SU-DHL-6 (cell line): ENCODE data around the gene SLC1A3.

ENCODE experiments used
- H2AFZ ChIP-seq: fragments of 200-600 bp; sonication (generic); 2 replicates; pipeline ENCODE4 v1.6.1; 2014; ENCODE audit warnings: low read depth, mild to moderate bottlenecking, moderate library complexity, mixed read lengths, antibody characterized with exemption, low read length; ENCODE audit not compliant: severe bottlenecking
- H3F3A ChIP-seq: fragments of 200-600 bp; shearing (Covaris generic); 2 replicates; pipeline ENCODE4 v1.6.0; 2016; ENCODE audit warnings: antibody characterized with exemption, mild to moderate bottlenecking; ENCODE audit not compliant: insufficient read depth
- H3K27ac ChIP-seq: fragments of 200-600 bp; sonication (generic); 2 replicates; pipeline ENCODE4 v1.5.1; 2016; ENCODE audit warnings: low read depth, mild to moderate bottlenecking, low read length, moderate library complexity, mixed read lengths
- H3K27me3 ChIP-seq: fragments of 200-600 bp; sonication (generic), shearing (Covaris generic); 2 replicates; pipeline ENCODE4 v1.6.0; 2014; ENCODE audit warnings: mild to moderate bottlenecking, low read length
- H3K36me3 ChIP-seq: fragments of 200-600 bp; sonication (generic); 2 replicates; pipeline ENCODE4 v1.6.1; 2014; ENCODE audit warnings: mild to moderate bottlenecking, low read length, mixed read lengths
- H3K4me2 ChIP-seq: fragments of 300-600, 200-600 bp; shearing (Covaris generic), sonication (generic); 2 replicates; pipeline ENCODE4 v1.6.0; 2014; ENCODE audit warnings: low read length, low read depth, mild to moderate bottlenecking; ENCODE audit not compliant: poor library complexity, severe bottlenecking
- H3K4me3 ChIP-seq: fragments of 200-600 bp; sonication (generic); 2 replicates; pipeline ENCODE4 v1.5.1; 2014; ENCODE audit warnings: antibody characterized with exemption, low read length, mild to moderate bottlenecking, mixed read lengths; ENCODE audit not compliant: insufficient read depth, poor library complexity, severe bottlenecking
- H3K79me2 ChIP-seq: fragments of 200-600 bp; sonication (generic); 2 replicates; pipeline ENCODE4 v1.6.1; 2014; ENCODE audit warnings: mild to moderate bottlenecking, low read length, moderate library complexity; ENCODE audit not compliant: insufficient read depth
- H3K9ac ChIP-seq: fragments of 200-600 bp; sonication (generic); 2 replicates; pipeline ENCODE4 v1.7.0; 2014; ENCODE audit warnings: mild to moderate bottlenecking, low read length
- H3K9me2 ChIP-seq: fragments of 200-600 bp; sonication (generic); replicated peaks from 2 replicates; pipeline ENCODE4 v1.6.1; 2014; ENCODE audit warnings: low read length; ENCODE audit not compliant: insufficient read depth
- H3K9me3 ChIP-seq: fragments of 200-600 bp; sonication (generic); 2 replicates; pipeline ENCODE4 v1.6.1; 2014; ENCODE audit warnings: low read length, mixed read lengths; ENCODE audit not compliant: insufficient read depth
- H4K20me1 ChIP-seq: fragments of 200-600 bp; sonication (generic); 2 replicates; pipeline ENCODE4 v1.6.1; 2014; ENCODE audit warnings: low read depth, mild to moderate bottlenecking, antibody characterized with exemption, low read length, moderate library complexity, mixed read lengths
- EZH2phosphoT487 ChIP-seq: fragments of 200-600 bp; sonication (generic), shearing (Covaris generic); conservative IDR thresholded peaks from 2 replicates; pipeline ENCODE4 v1.6.1; 2018; ENCODE audit warnings: mild to moderate bottlenecking, antibody characterized with exemption, low read length, moderate library complexity, mixed read lengths
- TF ChIP-seq, protein P1 (sequence below): fragments of 200-600 bp; sonication (generic); IDR thresholded peaks from one replicate; pipeline ENCODE4 v1.5.1; 2017; ENCODE audit warnings: antibody characterized with exemption, mild to moderate bottlenecking, low read length, moderate library complexity; ENCODE audit not compliant: insufficient read depth, poor library complexity, severe bottlenecking

SLC1A3 gene

DNA sequence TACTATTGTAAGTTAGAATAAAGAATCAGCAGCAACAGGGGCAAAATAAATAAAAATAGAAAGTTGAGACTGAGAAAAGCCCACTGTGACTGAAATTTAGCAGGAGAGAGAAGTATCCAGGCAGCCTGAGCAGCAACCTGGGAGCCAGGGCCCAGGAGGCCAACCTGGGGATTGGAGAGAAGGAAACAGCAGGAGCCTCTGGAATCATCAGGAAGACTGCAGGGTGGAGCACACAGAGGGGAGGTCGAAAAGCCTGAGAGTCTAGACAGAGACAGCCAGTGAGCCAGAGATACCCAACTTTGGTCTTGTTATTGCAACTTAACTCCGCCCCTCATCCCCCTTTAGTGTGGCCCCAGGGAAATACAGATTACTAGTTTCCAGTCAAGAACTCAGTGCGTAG, 98.6 kb downstream of the SLC1A3 start:
- H3K4me2 ChIP-seq: no peak overlapping the region
- peaks cover 4% of the 10 kb centered on the region; the same call in 1 of the 2 replicates for H3K36me3 ChIP-seq
- no peak overlapping the region for H3K9ac ChIP-seq
- 0 out of 2 replicates have a peak, but pooled peaks cover 3% of the 10 kb centered on the region for H3F3A ChIP-seq
- H3K9me2 ChIP-seq: no peaks in the 10 kb centered on the region
- no peaks in the 10 kb centered on the region for H3K79me2 ChIP-seq
- no peak overlapping the region for H3K27ac ChIP-seq
- no peaks in the 10 kb centered on the region for H3K9me3 ChIP-seq
- no peaks in the 10 kb centered on the region for H4K20me1 ChIP-seq
- TF ChIP-seq EZH2phosphoT487: no peak
- TF ChIP-seq, protein P1, sequence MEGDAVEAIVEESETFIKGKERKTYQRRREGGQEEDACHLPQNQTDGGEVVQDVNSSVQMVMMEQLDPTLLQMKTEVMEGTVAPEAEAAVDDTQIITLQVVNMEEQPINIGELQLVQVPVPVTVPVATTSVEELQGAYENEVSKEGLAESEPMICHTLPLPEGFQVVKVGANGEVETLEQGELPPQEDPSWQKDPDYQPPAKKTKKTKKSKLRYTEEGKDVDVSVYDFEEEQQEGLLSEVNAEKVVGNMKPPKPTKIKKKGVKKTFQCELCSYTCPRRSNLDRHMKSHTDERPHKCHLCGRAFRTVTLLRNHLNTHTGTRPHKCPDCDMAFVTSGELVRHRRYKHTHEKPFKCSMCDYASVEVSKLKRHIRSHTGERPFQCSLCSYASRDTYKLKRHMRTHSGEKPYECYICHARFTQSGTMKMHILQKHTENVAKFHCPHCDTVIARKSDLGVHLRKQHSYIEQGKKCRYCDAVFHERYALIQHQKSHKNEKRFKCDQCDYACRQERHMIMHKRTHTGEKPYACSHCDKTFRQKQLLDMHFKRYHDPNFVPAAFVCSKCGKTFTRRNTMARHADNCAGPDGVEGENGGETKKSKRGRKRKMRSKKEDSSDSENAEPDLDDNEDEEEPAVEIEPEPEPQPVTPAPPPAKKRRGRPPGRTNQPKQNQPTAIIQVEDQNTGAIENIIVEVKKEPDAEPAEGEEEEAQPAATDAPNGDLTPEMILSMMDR: no peak
- no peak overlapping the region for H3K4me3 ChIP-seq
- H3K27me3 ChIP-seq: no peaks in the 10 kb centered on the region
- H2AFZ ChIP-seq: no peak overlapping the region

DNA sequence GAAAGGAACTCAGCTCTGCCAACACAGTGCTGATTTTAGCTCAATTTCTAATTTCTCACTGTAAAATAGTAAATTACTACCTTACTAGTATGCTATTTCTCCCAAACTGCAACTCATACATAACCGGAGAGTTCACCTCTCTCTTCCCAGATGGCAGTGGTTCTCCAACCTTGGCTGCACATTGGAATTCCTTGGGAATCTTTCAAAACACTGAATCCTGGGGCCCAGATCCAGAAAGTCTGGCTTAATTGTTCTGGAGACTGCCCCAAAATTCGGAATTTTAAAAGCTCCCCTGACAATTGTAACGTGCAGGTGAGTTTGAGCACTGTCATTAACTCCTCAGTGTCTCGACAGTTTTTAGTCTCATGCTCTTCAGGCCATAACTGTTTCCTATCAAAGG, 100.3 kb downstream of the SLC1A3 start:
- no peaks in the 10 kb centered on the region for H3K9me3 ChIP-seq

DNA sequence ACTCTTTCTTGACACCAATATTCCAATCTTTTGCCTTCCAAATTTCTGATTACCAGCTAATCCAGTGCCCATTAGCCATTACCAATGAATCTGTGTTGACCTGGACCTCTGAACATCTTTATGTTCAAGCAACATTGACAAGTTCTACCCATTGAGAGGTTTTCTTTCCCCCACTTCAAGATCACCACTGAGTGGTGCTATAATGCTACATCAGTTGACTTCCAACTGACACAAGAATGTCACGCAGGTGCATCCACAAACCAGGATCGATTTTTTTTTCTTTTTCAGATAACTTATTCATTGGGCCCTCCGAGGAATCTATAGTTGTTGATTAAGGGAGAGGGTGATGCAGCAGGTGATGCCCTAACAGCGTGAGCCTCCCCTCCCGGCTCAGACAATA, 102.6 kb downstream of the SLC1A3 start:
- H3K4me2 ChIP-seq: no peak overlapping the region
- H3K36me3 ChIP-seq: peaks cover 4% of the 10 kb centered on the region; the same call in 1 of the 2 replicates

More for the DNA sequence above, 100.3 kb downstream of the SLC1A3 start:
- H4K20me1 ChIP-seq: no peaks in the 10 kb centered on the region
- H3K4me2 ChIP-seq: no peak overlapping the region
- no peak overlapping the region for H2AFZ ChIP-seq
- no peaks in the 10 kb centered on the region for H3K79me2 ChIP-seq
- no peaks in the 10 kb centered on the region for H3F3A ChIP-seq
- H3K9me2 ChIP-seq: no peaks in the 10 kb centered on the region
- H3K27ac ChIP-seq: no peak overlapping the region
- H3K36me3 ChIP-seq: peaks cover 4% of the 10 kb centered on the region; the same call in 1 of the 2 replicates
- no peaks in the 10 kb centered on the region for H3K27me3 ChIP-seq
- no peak overlapping the region for H3K4me3 ChIP-seq
- TF ChIP-seq, protein P1: no peak
- no peak for TF ChIP-seq EZH2phosphoT487
- H3K9ac ChIP-seq: no peak overlapping the region

More for the DNA sequence above, 102.6 kb downstream of the SLC1A3 start:
- no peak for TF ChIP-seq EZH2phosphoT487
- TF ChIP-seq, protein P1: no peak
- Histone ChIP-seq H3K27me3 (no peaks in the 10 kb centered on the region), H4K20me1 (no peaks in the 10 kb centered on the region), H3K9ac (no peak overlapping the region), H3F3A (no peaks in the 10 kb centered on the region), H2AFZ (no peak overlapping the region), H3K79me2 (peaks cover 4% of the 10 kb centered on the region), H3K4me3 (no peak overlapping the region), H3K27ac (no peak overlapping the region), H3K9me3 (no peaks in the 10 kb centered on the region), H3K9me2 (no peaks in the 10 kb centered on the region)
